IPS-20b (cell line): ENCODE measurements around the gene STPG4.

Source experiments
- H3K27ac ChIP-seq: one replicate; pipeline ENCODE4 v1.5.1; 2013; ENCODE audit warnings: low read length
- H3K27me3 ChIP-seq: 2 replicates; pipeline ENCODE4 v1.6.1; 2013; ENCODE audit warnings: mild to moderate bottlenecking, low read length, inconsistent platforms; ENCODE audit not compliant: insufficient read depth
- H3K36me3 ChIP-seq: 2 replicates; pipeline ENCODE4 v1.6.1; 2013; ENCODE audit warnings: low read depth, mild to moderate bottlenecking, inconsistent platforms, low read length, moderate library complexity; ENCODE audit not compliant: insufficient read depth
- H3K4me1 ChIP-seq: 2 replicates; pipeline ENCODE4 v1.6.1; 2013; ENCODE audit warnings: mild to moderate bottlenecking, control low read depth, inconsistent platforms, low read length, moderate library complexity; ENCODE audit not compliant: insufficient read depth
- H3K4me3 ChIP-seq: 2 replicates; pipeline ENCODE4 v1.5.1; 2013; ENCODE audit warnings: mild to moderate bottlenecking, low read length, inconsistent platforms
- H3K9ac ChIP-seq: 2 replicates; pipeline ENCODE4 v1.6.1; 2013; ENCODE audit warnings: low read depth, mild to moderate bottlenecking, inconsistent platforms, low read length, moderate library complexity
- H3K9me3 ChIP-seq: 2 replicates; pipeline ENCODE4 v1.6.1; 2013; ENCODE audit warnings: mild to moderate bottlenecking, low read depth, low read length, inconsistent platforms; ENCODE audit not compliant: insufficient read depth

The STPG4 gene

GRCh38 chr2:47065771-47066380 is 89.2 kb downstream of the STPG4 start:
- Histone ChIP-seq H3K9me3 (no peaks in the 10 kb centered on the region), H3K4me3 (no peak overlapping the region), H3K27ac (no peak overlapping the region), H3K27me3 (no peaks in the 10 kb centered on the region), H3K4me1 (peaks cover 20% of the 10 kb centered on the region), H3K36me3 (no peaks in the 10 kb centered on the region), H3K9ac (no peak overlapping the region)

- Histone ChIP-seq H3K4me1 (peaks cover 18% of the 10 kb centered on the region), H3K27ac (no peak overlapping the region), H3K9me3 (no peaks in the 10 kb centered on the region), H3K9ac (no peak overlapping the region), H3K27me3 (no peaks in the 10 kb centered on the region), H3K4me3 (no peak overlapping the region), H3K36me3 (no peaks in the 10 kb centered on the region)
Measured at GRCh38 chr2:47065343-47065742, 89.8 kb downstream of the STPG4 start.

GRCh38 chr2:47064106-47064505 is 91.0 kb downstream of the STPG4 start:
- peaks cover 8% of the 10 kb centered on the region for H3K4me1 ChIP-seq
- no peaks in the 10 kb centered on the region for H3K9me3 ChIP-seq
- no peak overlapping the region for H3K4me3 ChIP-seq
- no peaks in the 10 kb centered on the region for H3K27me3 ChIP-seq
- no peak overlapping the region for H3K9ac ChIP-seq
- H3K36me3 ChIP-seq, result no peaks in the 10 kb centered on the region
- no peak overlapping the region for H3K27ac ChIP-seq

GRCh38 chr2:47063538-47063930 is 91.6 kb downstream of the STPG4 start:
- Histone ChIP-seq H3K27ac (no peak overlapping the region), H3K9me3 (no peaks in the 10 kb centered on the region), H3K36me3 (no peaks in the 10 kb centered on the region), H3K27me3 (no peaks in the 10 kb centered on the region), H3K9ac (no peak overlapping the region), H3K4me3 (no peak overlapping the region), H3K4me1 (peaks cover 6% of the 10 kb centered on the region; the same call in 1 of the 2 replicates)

- H3K36me3 ChIP-seq, result no peaks in the 10 kb centered on the region
- H3K27ac ChIP-seq, result no peak overlapping the region
Measured at GRCh38 chr2:47062681-47063537, 92.2 kb downstream of the STPG4 start.

GRCh38 chr2:47061944-47062678 is 93.0 kb downstream of the STPG4 start:
- Histone ChIP-seq H3K9me3 (no peaks in the 10 kb centered on the region), H3K9ac (no peak overlapping the region), H3K4me1 (peaks cover 9% of the 10 kb centered on the region; the same call in 1 of the 2 replicates), H3K36me3 (no peaks in the 10 kb centered on the region), H3K27ac (no peak overlapping the region), H3K27me3 (no peaks in the 10 kb centered on the region), H3K4me3 (no peak overlapping the region)

More at GRCh38 chr2:47062681-47063537, 92.2 kb downstream of the STPG4 start:
- no peaks in the 10 kb centered on the region for H3K9me3 ChIP-seq
- H3K9ac ChIP-seq, result no peak overlapping the region
- no peaks in the 10 kb centered on the region for H3K27me3 ChIP-seq
- H3K4me3 ChIP-seq, result no peak overlapping the region
- peaks cover 9% of the 10 kb centered on the region; the same call in 1 of the 2 replicates for H3K4me1 ChIP-seq

- H3K36me3 ChIP-seq, result no peaks in the 10 kb centered on the region
- H3K9me3 ChIP-seq, result no peaks in the 10 kb centered on the region
- no peak overlapping the region for H3K9ac ChIP-seq
- no peak overlapping the region for H3K27ac ChIP-seq
- H3K27me3 ChIP-seq, result no peaks in the 10 kb centered on the region
- no peak overlapping the region for H3K4me3 ChIP-seq
- peaks cover 18% of the 10 kb centered on the region; the same call in 1 of the 2 replicates for H3K4me1 ChIP-seq
Measured at GRCh38 chr2:47060652-47061170, 94.4 kb downstream of the STPG4 start.

GRCh38 chr2:47058003-47058931 is 96.8 kb downstream of the STPG4 start:
- Histone ChIP-seq H3K27me3 (no peaks in the 10 kb centered on the region), H3K9ac (no peak overlapping the region), H3K9me3 (no peaks in the 10 kb centered on the region), H3K4me3 (no peak overlapping the region), H3K27ac (no peak overlapping the region), H3K4me1 (peaks cover 12% of the 10 kb centered on the region; the same call in 1 of the 2 replicates), H3K36me3 (no peaks in the 10 kb centered on the region)

GRCh38 chr2:47057687-47058002 is 97.5 kb downstream of the STPG4 start:
- Histone ChIP-seq H3K9ac (no peak overlapping the region), H3K9me3 (no peaks in the 10 kb centered on the region), H3K36me3 (no peaks in the 10 kb centered on the region), H3K27ac (no peak overlapping the region), H3K27me3 (no peaks in the 10 kb centered on the region), H3K4me1 (peaks cover 12% of the 10 kb centered on the region; the same call in 1 of the 2 replicates), H3K4me3 (no peak overlapping the region)

GRCh38 chr2:47056868-47057686 is 98.0 kb downstream of the STPG4 start:
- no peak overlapping the region for H3K27ac ChIP-seq
- peaks cover 12% of the 10 kb centered on the region; the same call in 1 of the 2 replicates for H3K4me1 ChIP-seq
- H3K36me3 ChIP-seq, result no peaks in the 10 kb centered on the region
- H3K9me3 ChIP-seq, result no peaks in the 10 kb centered on the region
- H3K9ac ChIP-seq, result no peak overlapping the region
- H3K4me3 ChIP-seq, result no peak overlapping the region
- H3K27me3 ChIP-seq, result no peaks in the 10 kb centered on the region
